CD4-positive, alpha-beta T cell treated with Interleukin-15 for 4 hours (primary cell): Measurements from ENCODE around the gene EPN2.
"Not testable (repeated sequence)": the region's sequence is repeated elsewhere in the genome, so short reads cannot be mapped to it uniquely, and the experiment has no call there.

ENCODE experiments used
- DNase-seq: peaks from one replicate; pipeline ENCODE4 v3.0.0-alpha.2; 2020; ENCODE audit warnings: low spot score

The EPN2 gene

DNA sequence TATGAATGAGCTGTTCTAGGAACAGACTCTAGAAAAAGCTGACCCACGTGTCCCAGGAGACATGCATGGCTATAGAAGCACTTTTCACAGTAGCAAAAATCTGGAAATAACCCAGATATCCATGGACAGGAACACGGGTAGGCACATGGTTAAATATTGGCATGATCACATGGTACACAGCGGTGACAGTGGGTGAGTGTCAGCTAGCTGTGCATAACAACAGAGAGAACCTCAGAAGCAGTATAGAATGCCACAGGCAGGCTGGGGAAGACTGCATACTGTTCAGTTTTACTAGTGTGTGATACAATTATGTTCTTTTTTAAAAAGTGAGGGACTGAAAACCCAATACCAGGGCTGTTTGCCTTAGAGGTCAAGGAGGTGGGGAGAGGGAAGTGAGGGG is 31.4 kb downstream of the EPN2 start:
- DNase-seq: no peak

GRCh38 chr17:19269106-19269505 is 31.9 kb downstream of the EPN2 start:
- DNase-seq: no peak

DNA sequence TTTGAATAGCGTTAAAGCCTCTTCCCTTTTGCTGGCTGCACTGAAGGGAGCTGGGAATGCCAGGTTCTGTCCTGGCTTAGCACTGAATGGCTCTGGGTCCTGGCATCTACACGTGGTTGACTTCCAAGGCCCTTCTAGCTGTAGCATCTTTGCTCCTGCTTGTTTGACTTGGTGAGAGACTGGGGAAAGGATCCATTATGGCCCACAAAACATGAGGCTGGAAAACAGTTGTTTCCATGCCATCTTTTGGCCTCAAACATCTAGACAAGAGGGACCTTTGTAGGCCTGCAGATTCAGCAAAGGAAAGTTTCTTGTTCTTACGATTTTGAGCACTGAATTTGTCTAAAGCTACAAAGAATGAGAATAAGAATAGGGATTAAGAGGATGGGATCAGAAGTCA is 32.5 kb downstream of the EPN2 start:
- no peak for DNase-seq

DNA sequence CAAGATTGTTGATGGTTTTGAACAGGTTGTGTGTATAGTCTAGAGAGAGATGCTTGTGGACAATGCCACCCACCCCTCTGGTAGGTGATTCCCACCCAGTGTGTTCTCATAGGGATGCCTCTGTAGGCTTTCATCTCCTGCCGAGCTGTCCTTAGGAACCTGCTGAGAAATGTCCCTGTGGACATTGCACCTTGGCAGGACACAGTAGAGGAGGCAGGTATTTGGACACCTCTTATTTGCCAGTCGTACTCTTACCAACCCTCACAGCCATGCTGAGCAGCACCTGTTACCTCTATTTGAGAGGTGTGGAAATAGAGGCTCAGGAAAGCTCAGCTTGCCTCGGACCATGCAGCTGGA is 33.2 kb downstream of the EPN2 start:
- DNase-seq: no peak

GRCh38 chr17:19270704-19271611 is 33.8 kb downstream of the EPN2 start:
- DNase-seq: no peak

GRCh38 chr17:19271780-19272357 is 34.7 kb downstream of the EPN2 start:
- DNase-seq: no peak

GRCh38 chr17:19273731-19274130 is 36.6 kb downstream of the EPN2 start:
- DNase-seq: no peak

- no peak for DNase-seq
Measured at GRCh38 chr17:19274893-19275292, 37.7 kb downstream of the EPN2 start.

- DNase-seq: no peak
Measured at GRCh38 chr17:19275457-19276127, 38.4 kb downstream of the EPN2 start.

DNA sequence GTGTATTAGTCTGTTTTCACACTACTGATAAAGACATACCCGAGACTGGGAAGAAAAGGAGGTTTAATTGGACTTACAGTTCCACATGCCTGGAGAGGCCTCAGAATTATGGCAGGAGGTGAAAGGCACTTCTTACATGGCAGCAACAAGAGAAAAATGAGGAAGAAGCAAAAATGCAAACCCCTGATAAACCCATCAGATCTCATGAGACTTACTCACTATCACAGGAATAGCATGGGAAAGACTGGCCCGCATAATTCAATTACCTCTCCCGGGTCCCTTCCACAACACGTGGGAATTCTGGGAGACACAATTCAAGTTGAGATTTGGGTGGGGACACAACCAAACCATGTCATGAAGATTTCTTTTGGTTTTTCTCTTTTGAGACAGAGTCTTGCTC is 41.1 kb downstream of the EPN2 start:
- not testable (repeated sequence) for DNase-seq

GRCh38 chr17:19278729-19279128 is 41.6 kb downstream of the EPN2 start:
- DNase-seq: no peak

DNA sequence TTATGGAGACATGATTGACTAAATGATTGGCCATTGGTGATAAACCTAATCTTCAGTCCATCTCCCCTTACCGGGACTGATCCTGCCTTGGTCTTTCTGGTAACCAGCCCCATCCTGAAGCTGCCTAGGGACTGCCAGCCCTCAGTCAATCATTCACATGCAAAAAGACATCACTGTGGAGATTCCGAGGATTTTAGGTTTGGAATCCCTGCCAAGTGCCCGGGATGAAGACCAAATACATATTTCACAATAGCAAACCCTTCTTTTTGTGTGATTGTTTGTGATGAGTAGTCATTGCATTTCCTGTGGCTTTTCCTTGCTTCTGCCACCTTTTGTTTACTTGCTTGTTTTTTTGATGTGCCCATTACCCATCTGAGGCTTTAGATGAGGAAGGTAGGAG is 44.0 kb downstream of the EPN2 start:
- DNase-seq: no peak

DNA sequence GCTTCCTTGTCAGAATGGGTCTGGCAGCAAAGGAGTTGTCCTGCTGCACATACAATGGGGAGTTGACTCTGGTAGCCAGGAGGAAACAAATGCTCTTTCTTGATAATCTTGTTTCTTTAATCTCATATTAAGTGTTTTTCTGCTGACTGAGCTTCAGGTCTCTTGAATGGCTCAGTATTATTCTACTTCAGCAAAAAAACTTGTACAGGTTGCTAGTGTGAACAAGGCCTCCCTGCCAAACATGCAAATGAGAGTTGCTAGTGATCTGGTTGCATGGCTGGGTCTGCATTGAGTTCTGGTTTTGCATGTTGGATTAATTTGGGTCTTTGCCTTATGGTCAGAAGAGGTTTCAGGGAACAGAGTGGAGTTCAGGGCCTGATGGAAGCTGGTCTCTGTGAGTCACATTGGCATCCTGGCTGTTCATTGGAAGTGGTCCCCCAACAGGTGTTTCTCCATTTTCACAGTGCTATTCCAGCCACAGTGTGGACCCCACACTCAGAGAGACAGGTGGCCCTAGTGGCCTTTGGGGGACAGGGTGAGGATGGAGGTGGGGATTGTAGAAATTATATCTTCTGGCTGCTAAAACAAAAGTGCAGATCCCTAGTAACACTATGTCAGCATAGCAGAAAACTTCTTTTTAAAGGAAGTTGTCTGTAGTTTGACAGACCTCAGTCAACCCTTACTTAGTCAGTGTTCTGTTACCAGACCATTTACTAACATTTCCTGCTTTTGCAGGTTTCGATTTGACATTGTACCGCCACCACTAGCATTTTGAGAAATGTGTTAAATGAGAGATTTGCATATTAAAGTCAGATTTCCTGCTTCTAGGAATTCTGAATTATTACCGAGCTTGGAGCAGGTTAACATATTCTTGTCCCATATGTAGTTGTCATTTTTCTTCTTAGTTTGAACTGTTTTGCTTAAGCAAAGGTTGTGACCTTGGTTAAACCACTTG is 47.1 kb downstream of the EPN2 start:
- DNase-seq: no peak

- no peak for DNase-seq
Measured at GRCh38 chr17:19285213-19285900, 48.2 kb downstream of the EPN2 start.

- no peak for DNase-seq
Measured at GRCh38 chr17:19286751-19287341, 49.7 kb downstream of the EPN2 start.

DNA sequence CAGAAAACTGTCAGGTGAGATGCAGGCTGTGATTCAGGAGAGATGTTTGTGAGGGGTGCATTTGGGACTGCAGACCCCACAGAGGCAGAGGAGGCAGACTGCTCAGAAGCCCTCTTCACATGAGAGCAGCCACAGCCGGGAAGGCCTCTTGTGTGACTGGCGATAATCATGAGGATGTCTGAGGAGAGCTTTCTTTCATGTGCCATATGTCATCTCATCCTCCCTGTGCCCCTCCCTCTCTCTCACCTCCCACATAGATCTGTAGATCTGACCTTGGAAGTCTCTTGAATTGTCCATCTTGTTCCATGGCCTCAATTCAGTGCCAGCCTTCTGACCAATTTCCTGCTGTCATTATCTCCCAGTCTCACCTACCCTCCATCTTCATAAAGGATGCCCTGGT is 50.5 kb downstream of the EPN2 start:
- no peak for DNase-seq

DNA sequence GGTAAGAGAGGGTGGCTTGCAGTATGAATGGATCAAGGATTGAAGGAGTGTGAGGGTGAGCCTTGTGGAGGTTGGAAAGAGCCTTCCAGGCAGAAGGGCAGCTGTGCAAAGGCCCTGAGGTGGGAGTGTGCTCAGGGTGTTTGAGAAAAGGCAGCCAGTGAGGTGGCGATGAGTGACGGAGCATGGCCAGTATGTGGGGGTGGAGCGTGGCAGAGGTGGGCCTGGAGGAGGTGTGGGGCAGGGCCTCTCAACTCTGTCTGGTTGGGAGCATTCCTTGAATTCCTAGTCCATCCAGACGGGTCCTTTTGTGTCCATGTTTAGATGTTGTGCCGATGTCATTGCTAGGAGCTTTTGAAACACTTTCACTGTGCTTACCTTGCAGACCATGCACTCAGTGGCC is 51.3 kb downstream of the EPN2 start:
- no peak for DNase-seq

GRCh38 chr17:19290066-19290705 is 53.0 kb downstream of the EPN2 start:
- DNase-seq: no peak

- DNase-seq: no peak
Measured at GRCh38 chr17:19291646-19292376, 54.6 kb downstream of the EPN2 start.

DNA sequence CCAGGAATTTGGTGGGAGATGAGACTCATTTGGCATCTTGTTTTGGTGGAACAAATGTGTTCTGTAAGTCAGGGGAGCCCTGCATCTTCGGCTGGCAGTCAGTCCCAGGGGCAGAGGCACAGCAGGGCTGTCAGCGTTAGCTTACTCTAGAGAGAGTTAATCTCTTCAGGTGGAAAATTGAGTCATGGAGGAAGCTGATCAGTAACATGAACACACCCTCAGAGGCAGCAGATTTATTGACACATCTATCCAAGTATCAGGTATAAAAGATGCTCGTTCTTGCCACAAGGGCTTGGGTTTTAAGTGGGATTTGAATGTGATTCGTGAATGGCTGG is 55.2 kb downstream of the EPN2 start:
- no peak for DNase-seq
